Neural crest cell (in vitro differentiated cells): ENCODE results near the gene CATSPERD. TPM values are rescaled to one million over a fixed set of nuclear protein-coding genes. Genes with fewer than 3 reads are reported as not detected.
A peak's percentile ranks its signal among the peaks of the same experiment; 100 is the strongest.

Experiments
- DNase-seq: peaks from one replicate; pipeline ENCODE4 v3.0.0; 2021; ENCODE audit warnings: low read depth, mixed read lengths, low spot score
- H3K27ac Mint-ChIP-seq: one replicate; pipeline ENCODE4 v1.8.0; 2021; ENCODE audit warnings: mild to moderate bottlenecking, mixed read lengths; ENCODE audit not compliant: unreplicated experiment
- H3K27me3 Mint-ChIP-seq: 2 replicates; pipeline ENCODE4 v1.8.0; 2021; ENCODE audit warnings: low read depth, mild to moderate bottlenecking, mixed read lengths
- H3K36me3 Mint-ChIP-seq: 2 replicates; pipeline ENCODE4 v1.8.0; 2021; ENCODE audit warnings: low read depth, mild to moderate bottlenecking, mixed read lengths
- H3K4me1 Mint-ChIP-seq: 2 replicates; pipeline ENCODE4 v1.8.0; 2021; ENCODE audit warnings: mixed read lengths
- H3K4me3 Mint-ChIP-seq: one replicate; pipeline ENCODE4 v1.8.0; 2021; ENCODE audit warnings: mild to moderate bottlenecking, mixed read lengths
- H3K9me3 Mint-ChIP-seq: 2 replicates; pipeline ENCODE4 v1.8.0; 2021; ENCODE audit warnings: mixed read lengths
- CTCF ChIP-seq: fragments of 200-600 bp; sonication (generic); conservative IDR thresholded peaks from 2 replicates; pipeline ENCODE4 v1.5.0; 2021; ENCODE audit warnings: antibody characterized with exemption, mild to moderate bottlenecking
- total RNA-seq: library from RNA; stranded (reverse); gene quantifications from 2 replicates; pipeline ENCODE4 v1.2.1, GENCODE V29; 2021

CATSPERD gene
- total RNA-seq, 1 donor from 2014 or later = not detected

GRCh38 chr19:5800361-5801270 is 80.2 kb downstream of the CATSPERD start:
- Mint-ChIP-seq H3K27me3 (peaks cover 25% of the 10 kb centered on the region), H3K4me3 (no peak overlapping the region), H3K9me3 (no peaks in the 10 kb centered on the region), H3K36me3 (no peaks in the 10 kb centered on the region), H3K27ac (no peak overlapping the region), H3K4me1 (peaks cover 23% of the 10 kb centered on the region)
- TF ChIP-seq CTCF = no peak
- no peak for DNase-seq

GRCh38 chr19:5801796-5802619 is 81.6 kb downstream of the CATSPERD start:
- H3K27me3 Mint-ChIP-seq = peaks cover 39% of the 10 kb centered on the region
- peak; percentile 60 for DNase-seq
- TF ChIP-seq CTCF = no peak
- H3K9me3 Mint-ChIP-seq = no peaks in the 10 kb centered on the region
- H3K4me1 Mint-ChIP-seq = peaks cover 35% of the 10 kb centered on the region
- no peak overlapping the region for H3K27ac Mint-ChIP-seq
- H3K4me3 Mint-ChIP-seq = peak overlapping the region; percentile 51
- no peaks in the 10 kb centered on the region for H3K36me3 Mint-ChIP-seq

GRCh38 chr19:5803441-5803751 is 83.0 kb downstream of the CATSPERD start:
- Mint-ChIP-seq H3K27ac (no peak overlapping the region), H3K9me3 (no peaks in the 10 kb centered on the region), H3K27me3 (peaks cover 42% of the 10 kb centered on the region), H3K4me1 (peaks cover 36% of the 10 kb centered on the region), H3K36me3 (no peaks in the 10 kb centered on the region), H3K4me3 (peak overlapping the region; percentile 59)
- no peak for DNase-seq
- TF ChIP-seq CTCF = no peak

GRCh38 chr19:5803752-5804515 is 83.5 kb downstream of the CATSPERD start:
- peak overlapping the region; percentile 50 for H3K27ac Mint-ChIP-seq
- H3K4me3 Mint-ChIP-seq = peak overlapping the region; percentile 82
- TF ChIP-seq CTCF = peak; percentile 98
- peak; percentile 99 for DNase-seq
- no peaks in the 10 kb centered on the region for H3K36me3 Mint-ChIP-seq
- H3K9me3 Mint-ChIP-seq = no peaks in the 10 kb centered on the region
- H3K27me3 Mint-ChIP-seq = peaks cover 42% of the 10 kb centered on the region
- H3K4me1 Mint-ChIP-seq = peaks cover 36% of the 10 kb centered on the region
